IMR-90 (cell line): ENCODE results near the gene PDCL3.

Experiments
- POLR2A ChIP-seq: IDR thresholded peaks from 2 replicates; pipeline ENCODE4 v1.6.1; 2012; ENCODE audit warnings: mild to moderate bottlenecking, low read depth, low read length
- RAD21 ChIP-seq: IDR thresholded peaks from 2 replicates; pipeline ENCODE4 v1.6.1; 2012; ENCODE audit warnings: low read length, improper control_type of control experiment
- TF ChIP-seq, protein P1 (sequence below): conservative IDR thresholded peaks from 2 replicates; pipeline ENCODE4 v1.5.1; 2012; ENCODE audit warnings: mild to moderate bottlenecking, low read depth, low read length, improper control_type of control experiment

- TF ChIP-seq RAD21 (no peak), POLR2A (no peak)
- TF ChIP-seq, protein P1, sequence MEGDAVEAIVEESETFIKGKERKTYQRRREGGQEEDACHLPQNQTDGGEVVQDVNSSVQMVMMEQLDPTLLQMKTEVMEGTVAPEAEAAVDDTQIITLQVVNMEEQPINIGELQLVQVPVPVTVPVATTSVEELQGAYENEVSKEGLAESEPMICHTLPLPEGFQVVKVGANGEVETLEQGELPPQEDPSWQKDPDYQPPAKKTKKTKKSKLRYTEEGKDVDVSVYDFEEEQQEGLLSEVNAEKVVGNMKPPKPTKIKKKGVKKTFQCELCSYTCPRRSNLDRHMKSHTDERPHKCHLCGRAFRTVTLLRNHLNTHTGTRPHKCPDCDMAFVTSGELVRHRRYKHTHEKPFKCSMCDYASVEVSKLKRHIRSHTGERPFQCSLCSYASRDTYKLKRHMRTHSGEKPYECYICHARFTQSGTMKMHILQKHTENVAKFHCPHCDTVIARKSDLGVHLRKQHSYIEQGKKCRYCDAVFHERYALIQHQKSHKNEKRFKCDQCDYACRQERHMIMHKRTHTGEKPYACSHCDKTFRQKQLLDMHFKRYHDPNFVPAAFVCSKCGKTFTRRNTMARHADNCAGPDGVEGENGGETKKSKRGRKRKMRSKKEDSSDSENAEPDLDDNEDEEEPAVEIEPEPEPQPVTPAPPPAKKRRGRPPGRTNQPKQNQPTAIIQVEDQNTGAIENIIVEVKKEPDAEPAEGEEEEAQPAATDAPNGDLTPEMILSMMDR = no peak
Observed at GRCh38 chr2:100623033-100623715, 60.4 kb downstream of the PDCL3 start.
